Measurements from ENCODE around the gene ACR. TPM values are rescaled to one million over a fixed set of nuclear protein-coding genes. Genes with fewer than 3 reads are reported as not detected.
"Not testable (repeated sequence)": the region's sequence is repeated elsewhere in the genome, so short reads cannot be mapped to it uniquely, and the experiment has no call there.

The ACR gene
- total and polyA plus RNA-seq, 2 of the 13 experiments (the other 11 are each of a cell fraction or from before 2014, with no cell fraction given): 0.15 TPM; not detected in 1

- TF ChIP-seq CBX5 (CRISPR knock-in tag; IDR thresholded peaks at IDR 0.05; ENCODE audit: borderline replicate concordance): peak; percentile 12; the same call in 1 of the 2 replicates
- peak; percentile 28; the same call in 1 of the 2 replicates for TF ChIP-seq GABPB1 (CRISPR knock-in tag; IDR thresholded peaks at IDR 0.05)
- TF ChIP-seq SALL1 (CRISPR knock-in tag; IDR thresholded peaks at IDR 0.05): peak; percentile 61; the same call in 1 of the 2 replicates
- peak; percentile 70 for TF ChIP-seq GZF1 (CRISPR knock-in tag; IDR thresholded peaks at IDR 0.05)
- TF ChIP-seq HDAC1 (CRISPR knock-in tag; IDR thresholded peaks at IDR 0.05): 0 out of 2 replicates have a peak, but pooled peaks have one; percentile 33
- 0 out of 2 replicates have a peak, but pooled peaks have one; percentile 23 for TF ChIP-seq ZFP91 (CRISPR knock-in tag; IDR thresholded peaks at IDR 0.05; ENCODE audit: borderline replicate concordance)
- 0 out of 2 replicates have a peak, but pooled peaks have one; percentile 23 for TF ChIP-seq ZFY (CRISPR knock-in tag; IDR thresholded peaks at IDR 0.05)
- TF ChIP-seq SAP130 (CRISPR knock-in tag; IDR thresholded peaks at IDR 0.05; ENCODE audit: low read depth): 0 out of 2 replicates have a peak, but pooled peaks have one; percentile 40
- TF ChIP-seq PAXIP1 (CRISPR knock-in tag; conservative IDR thresholded peaks at IDR 0.05): peak; percentile 34; the same call in 1 of the 2 replicates
- TF ChIP-seq KAT7 (CRISPR knock-in tag; IDR thresholded peaks at IDR 0.05; ENCODE audit: borderline replicate concordance): 0 out of 2 replicates have a peak, but pooled peaks have one; percentile 27
- TF ChIP-seq MED1 (CRISPR knock-in tag; IDR thresholded peaks at IDR 0.05): peak; percentile 36
- TF ChIP-seq ZMYM3 (CRISPR knock-in tag; IDR thresholded peaks at IDR 0.05): 0 out of 2 replicates have a peak, but pooled peaks have one; percentile 13
- TF ChIP-seq CEBPG (CRISPR knock-in tag; IDR thresholded peaks at IDR 0.05): peak; percentile 64
- peak; percentile 44 for TF ChIP-seq ZNF781 (CRISPR knock-in tag; IDR thresholded peaks at IDR 0.05; ENCODE audit: borderline replicate concordance, not compliant biosample characterization)
- TF ChIP-seq SOX6 (IDR thresholded peaks at IDR 0.05): not testable (repeated sequence)
- TF ChIP-seq SOX6 (CRISPR knock-in tag; IDR thresholded peaks at IDR 0.05): peak; percentile 38; the same call in 1 of the 2 replicates
- peak; percentile 30; the same call in 1 of the 2 replicates for TF ChIP-seq REPIN1 (CRISPR knock-in tag; IDR thresholded peaks at IDR 0.05; ENCODE audit: borderline replicate concordance, low read depth)
- TF ChIP-seq ZNF350 (CRISPR knock-in tag; IDR thresholded peaks at IDR 0.05; ENCODE audit: borderline replicate concordance, low read depth): 0 out of 2 replicates have a peak, but pooled peaks have one; percentile 45
- TF ChIP-seq DMAP1 (CRISPR knock-in tag; IDR thresholded peaks at IDR 0.05): peak; percentile 49; the same call in 1 of the 2 replicates
- peak; percentile 61; the same call in 1 of the 2 replicates for TF ChIP-seq PHF21A (CRISPR knock-in tag; IDR thresholded peaks at IDR 0.05)
- TF ChIP-seq MYC (CRISPR knock-in tag; IDR thresholded peaks at IDR 0.05; ENCODE audit: borderline replicate concordance): peak; percentile 62; the same call in 1 of the 2 replicates
- 0 out of 2 replicates have a peak, but pooled peaks have one; percentile 38 for TF ChIP-seq PHF8 (CRISPR knock-in tag; IDR thresholded peaks at IDR 0.05)
- peak; percentile 39 for TF ChIP-seq ZNF574 (CRISPR knock-in tag; IDR thresholded peaks at IDR 0.05)
Measured at GRCh38 chr22:50756949-50757491, 19.0 kb downstream of the ACR start (continued).

All from HepG2 (cell line).